ENCODE data around the gene KLHL3.

DNA sequence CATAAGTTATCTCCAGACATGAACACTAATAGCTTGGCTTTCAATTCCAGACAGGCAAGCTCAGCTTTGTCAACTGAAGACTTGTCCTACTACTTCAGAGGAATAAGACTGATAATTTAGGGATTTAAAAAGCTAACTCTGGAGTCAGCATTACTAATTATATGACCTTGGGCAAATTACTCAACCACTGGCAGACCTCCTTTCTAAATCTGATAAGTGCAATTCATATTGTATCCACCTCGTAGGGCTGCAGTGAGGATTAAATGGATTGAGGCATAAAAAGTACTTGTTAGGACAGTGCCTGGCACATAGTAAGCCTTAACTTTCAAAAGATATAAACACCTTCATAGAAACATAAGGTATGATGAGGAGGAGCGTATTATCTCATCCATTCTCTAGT lies 104.4 kb downstream of the KLHL3 start:
- TF ChIP-seq, protein P1, sequence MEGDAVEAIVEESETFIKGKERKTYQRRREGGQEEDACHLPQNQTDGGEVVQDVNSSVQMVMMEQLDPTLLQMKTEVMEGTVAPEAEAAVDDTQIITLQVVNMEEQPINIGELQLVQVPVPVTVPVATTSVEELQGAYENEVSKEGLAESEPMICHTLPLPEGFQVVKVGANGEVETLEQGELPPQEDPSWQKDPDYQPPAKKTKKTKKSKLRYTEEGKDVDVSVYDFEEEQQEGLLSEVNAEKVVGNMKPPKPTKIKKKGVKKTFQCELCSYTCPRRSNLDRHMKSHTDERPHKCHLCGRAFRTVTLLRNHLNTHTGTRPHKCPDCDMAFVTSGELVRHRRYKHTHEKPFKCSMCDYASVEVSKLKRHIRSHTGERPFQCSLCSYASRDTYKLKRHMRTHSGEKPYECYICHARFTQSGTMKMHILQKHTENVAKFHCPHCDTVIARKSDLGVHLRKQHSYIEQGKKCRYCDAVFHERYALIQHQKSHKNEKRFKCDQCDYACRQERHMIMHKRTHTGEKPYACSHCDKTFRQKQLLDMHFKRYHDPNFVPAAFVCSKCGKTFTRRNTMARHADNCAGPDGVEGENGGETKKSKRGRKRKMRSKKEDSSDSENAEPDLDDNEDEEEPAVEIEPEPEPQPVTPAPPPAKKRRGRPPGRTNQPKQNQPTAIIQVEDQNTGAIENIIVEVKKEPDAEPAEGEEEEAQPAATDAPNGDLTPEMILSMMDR (conservative IDR thresholded peaks at IDR 0.05 in 1 of 2, IDR thresholded peaks at IDR 0.05 in 1 of 2; ENCODE audit: extremely low read depth in 1 of 2, insufficient read depth in 1 of 2, low read depth in 1 of 2, low read length in 2 of 2) = no peak
- TF ChIP-seq EZH2 (IDR thresholded peaks at IDR 0.05; ENCODE audit: borderline replicate concordance, low read length) = no peak

Data from mammary epithelial cell (primary cell).